SH-SY5Y (cell line): ENCODE data around the gene LONP1.

Source experiments
- GATA2 ChIP-seq: IDR thresholded peaks from 2 replicates; pipeline ENCODE4 v1.6.1; 2011; ENCODE audit warnings: mild to moderate bottlenecking, low read depth, low read length
- GATA3 ChIP-seq: IDR thresholded peaks from 2 replicates; pipeline ENCODE4 v1.6.1; 2011; ENCODE audit warnings: low read depth, mild to moderate bottlenecking, low read length, moderate library complexity

GRCh38 chr19:5765220-5765619 is 45.3 kb upstream of the LONP1 start:
- TF ChIP-seq GATA3 (no peak), GATA2 (no peak)
